ENCODE results near the gene GALNS. TPM values are rescaled to one million over a fixed set of nuclear protein-coding genes. Genes with fewer than 3 reads are reported as not detected.

The GALNS gene
- total RNA-seq, 1 experiment from 2014 or later, result 81.6 TPM

GRCh38 chr16:88839745-88840599 lies 16.8 kb downstream of the GALNS start:
- intact Hi-C loops (cut with micrococcal nuclease; ENCODE audit: unreplicated experiment), result no loop called here
- no peaks in the 10 kb centered on the region for H3K9me3 ChIP-seq (ENCODE audit: control insufficient read depth, insufficient read depth, low read depth, low read length)

More at GRCh38 chr16:88839745-88840599, 16.8 kb downstream of the GALNS start:
- Histone ChIP-seq H3K4me1 (ENCODE audit: control insufficient read depth, insufficient read depth, low read length) (no peaks in the 10 kb centered on the region), H3K4me3 (ENCODE audit: low read depth in 2 of 2, low read length in 2 of 2) (no peak overlapping the region), H3K27ac (ENCODE audit: low read length) (no peak overlapping the region), H3K36me3 (ENCODE audit: control insufficient read depth, insufficient read depth, low read length) (peaks cover 2% of the 10 kb centered on the region; the same call in 1 of the 2 replicates), H3K27me3 (ENCODE audit: control insufficient read depth, insufficient read depth, low read length) (no peaks in the 10 kb centered on the region)
- TF ChIP-seq SIN3A (IDR thresholded peaks at IDR 0.05; ENCODE audit: borderline replicate concordance, insufficient read depth, low read depth, low read length) (no peak), REST (IDR thresholded peaks at IDR 0.05; ENCODE audit: insufficient read depth in 1 of 2, low read depth in 2 of 2, low read length in 1 of 2) (no peak), CTCF (IDR thresholded peaks at IDR 0.05) (no peak), POLR2AphosphoS5 (IDR thresholded peaks at IDR 0.05; ENCODE audit: low read depth, low read length) (no peak), TCF7L2 (IDR thresholded peaks at IDR 0.05; ENCODE audit: low read depth, low read length) (no peak)
- ChIA-PET POLR2A (no interaction called here), CTCF (interaction anchor here (0.6 kb wide), 1 partner anchor 40 kb away, joined by 3 read pairs; no protein-coding TSS in a partner anchor)
- ATAC-seq, result no peak
- no peak for DNase-seq (ENCODE audit: low read depth, low spot score)
- BruUV-seq (replicated peaks), result no TSS peak
- in situ Hi-C loops (cut with HindIII; ENCODE audit: low pct_unique_long_range_greater_than_20kb, low sequenced_read_pairs), result no loop called here

Data from Panc1 (cell line).